ENCODE data around the gene CPS1. TPM values are rescaled to one million over a fixed set of nuclear protein-coding genes. Genes with fewer than 3 reads are reported as not detected.

CPS1 gene
- total RNA-seq, 1 experiment from 2014 or later, result 9.0 TPM

- no peak for TF ChIP-seq MLX (CRISPR knock-in tag; IDR thresholded peaks at IDR 0.05)
- TF ChIP-seq NFYB (CRISPR knock-in tag; conservative IDR thresholded peaks at IDR 0.05; ENCODE audit: low read depth), result no peak
- no peak for TF ChIP-seq IRF2 (CRISPR knock-in tag; IDR thresholded peaks at IDR 0.05; ENCODE audit: borderline replicate concordance, low read depth)
- no peak for TF ChIP-seq NR3C1 (CRISPR knock-in tag; conservative IDR thresholded peaks at IDR 0.05; ENCODE audit: low read depth)
- TF ChIP-seq CBFB (CRISPR knock-in tag; IDR thresholded peaks at IDR 0.05; ENCODE audit: low read depth), result no peak
Observed at GRCh38 chr2:210524533-210524932, 31.9 kb upstream of the CPS1 start (continued).

DNA sequence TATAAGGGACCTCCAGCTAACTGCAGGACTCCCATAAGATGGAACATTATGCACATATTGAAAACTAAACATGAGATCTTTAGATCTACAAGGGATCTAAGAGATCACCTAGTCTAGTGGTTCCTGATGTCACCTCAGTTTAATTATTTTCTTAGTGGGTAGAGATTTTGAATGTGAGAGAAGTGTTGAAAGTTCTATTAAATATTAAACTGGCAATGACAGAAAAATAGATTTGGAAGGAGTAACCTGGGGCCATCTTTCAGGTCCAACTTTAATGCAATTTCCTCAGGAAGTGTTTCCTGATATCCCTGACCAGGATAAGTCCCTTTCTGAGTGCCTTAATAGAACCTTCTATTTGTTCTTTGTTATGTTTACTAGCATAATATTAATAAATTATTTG, 29.1 kb upstream of the CPS1 start:
- POLR2A ChIA-PET, result no interaction called here
- H3K4me3 Mint-ChIP-seq, result no peak overlapping the region

More for the DNA sequence above, 29.1 kb upstream of the CPS1 start:
- no peak for ATAC-seq
- H3K4me1 Mint-ChIP-seq, result peaks cover 32% of the 10 kb centered on the region
- no peaks in the 10 kb centered on the region for H3K27me3 Mint-ChIP-seq (ENCODE audit: low read depth)
- no peaks in the 10 kb centered on the region for H3K9me3 Mint-ChIP-seq
- no peak for TF ChIP-seq NR1H2 (CRISPR knock-in tag; IDR thresholded peaks at IDR 0.05)
- TF ChIP-seq, protein P1, sequence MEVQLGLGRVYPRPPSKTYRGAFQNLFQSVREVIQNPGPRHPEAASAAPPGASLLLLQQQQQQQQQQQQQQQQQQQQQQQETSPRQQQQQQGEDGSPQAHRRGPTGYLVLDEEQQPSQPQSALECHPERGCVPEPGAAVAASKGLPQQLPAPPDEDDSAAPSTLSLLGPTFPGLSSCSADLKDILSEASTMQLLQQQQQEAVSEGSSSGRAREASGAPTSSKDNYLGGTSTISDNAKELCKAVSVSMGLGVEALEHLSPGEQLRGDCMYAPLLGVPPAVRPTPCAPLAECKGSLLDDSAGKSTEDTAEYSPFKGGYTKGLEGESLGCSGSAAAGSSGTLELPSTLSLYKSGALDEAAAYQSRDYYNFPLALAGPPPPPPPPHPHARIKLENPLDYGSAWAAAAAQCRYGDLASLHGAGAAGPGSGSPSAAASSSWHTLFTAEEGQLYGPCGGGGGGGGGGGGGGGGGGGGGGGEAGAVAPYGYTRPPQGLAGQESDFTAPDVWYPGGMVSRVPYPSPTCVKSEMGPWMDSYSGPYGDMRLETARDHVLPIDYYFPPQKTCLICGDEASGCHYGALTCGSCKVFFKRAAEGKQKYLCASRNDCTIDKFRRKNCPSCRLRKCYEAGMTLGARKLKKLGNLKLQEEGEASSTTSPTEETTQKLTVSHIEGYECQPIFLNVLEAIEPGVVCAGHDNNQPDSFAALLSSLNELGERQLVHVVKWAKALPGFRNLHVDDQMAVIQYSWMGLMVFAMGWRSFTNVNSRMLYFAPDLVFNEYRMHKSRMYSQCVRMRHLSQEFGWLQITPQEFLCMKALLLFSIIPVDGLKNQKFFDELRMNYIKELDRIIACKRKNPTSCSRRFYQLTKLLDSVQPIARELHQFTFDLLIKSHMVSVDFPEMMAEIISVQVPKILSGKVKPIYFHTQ (CRISPR knock-in tag; IDR thresholded peaks at IDR 0.05), result no peak
- no peak for TF ChIP-seq ZBTB21 (CRISPR knock-in tag; IDR thresholded peaks at IDR 0.05; ENCODE audit: borderline replicate concordance)
- no peak for TF ChIP-seq USF1 (CRISPR knock-in tag; IDR thresholded peaks at IDR 0.05)
- no peak for TF ChIP-seq TCF7 (CRISPR knock-in tag; IDR thresholded peaks at IDR 0.05; ENCODE audit: low read depth)
- TF ChIP-seq ELF4 (CRISPR knock-in tag; IDR thresholded peaks at IDR 0.05; ENCODE audit: low read depth), result no peak
- no peak for TF ChIP-seq ATF6 (CRISPR knock-in tag; IDR thresholded peaks at IDR 0.05)
- no peak for TF ChIP-seq OVOL2 (CRISPR knock-in tag; IDR thresholded peaks at IDR 0.05; ENCODE audit: borderline replicate concordance)
- no peak for TF ChIP-seq SOX15 (CRISPR knock-in tag; IDR thresholded peaks at IDR 0.05)
- TF ChIP-seq ATF1 (CRISPR knock-in tag; IDR thresholded peaks at IDR 0.05), result no peak
- TF ChIP-seq, protein P2, sequence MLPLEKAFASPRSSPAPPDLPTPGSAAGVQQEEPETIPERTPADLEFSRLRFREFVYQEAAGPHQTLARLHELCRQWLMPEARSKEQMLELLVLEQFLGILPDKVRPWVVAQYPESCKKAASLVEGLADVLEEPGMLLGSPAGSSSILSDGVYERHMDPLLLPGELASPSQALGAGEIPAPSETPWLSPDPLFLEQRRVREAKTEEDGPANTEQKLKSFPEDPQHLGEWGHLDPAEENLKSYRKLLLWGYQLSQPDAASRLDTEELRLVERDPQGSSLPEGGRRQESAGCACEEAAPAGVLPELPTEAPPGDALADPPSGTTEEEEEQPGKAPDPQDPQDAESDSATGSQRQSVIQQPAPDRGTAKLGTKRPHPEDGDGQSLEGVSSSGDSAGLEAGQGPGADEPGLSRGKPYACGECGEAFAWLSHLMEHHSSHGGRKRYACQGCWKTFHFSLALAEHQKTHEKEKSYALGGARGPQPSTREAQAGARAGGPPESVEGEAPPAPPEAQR (CRISPR knock-in tag; IDR thresholded peaks at IDR 0.05), result no peak
- TF ChIP-seq ZNF396 (CRISPR knock-in tag; IDR thresholded peaks at IDR 0.05; ENCODE audit: borderline replicate concordance), result no peak
- no peak for TF ChIP-seq HMGA2 (CRISPR knock-in tag; IDR thresholded peaks at IDR 0.05)
- H3K36me3 Mint-ChIP-seq, result no peaks in the 10 kb centered on the region
- no peak overlapping the region for H3K27ac Mint-ChIP-seq
- CTCF ChIA-PET, result no interaction called here
- DNase-seq (ENCODE audit: low spot score), result no peak
